HepG2 (cell line): ENCODE data around the gene KIF3C. TPM values are rescaled to one million over a fixed set of nuclear protein-coding genes. Genes with fewer than 3 reads are reported as not detected.

Source experiments
- HDAC6 ChIP-seq: fragments of 200-600 bp; sonication (generic); IDR thresholded peaks from 2 replicates; pipeline ENCODE4 v1.7.0; 2017; ENCODE audit warnings: mild to moderate bottlenecking, antibody characterized with exemption, low read length, low read depth
- HOXA7 ChIP-seq: sonication (generic); formaldehyde crosslinking; IDR thresholded peaks from 2 replicates; pipeline ENCODE4 v1.8.1; 2022; ENCODE audit warnings: mild to moderate bottlenecking, missing genetic modification reagents, moderate library complexity
- IKZF1 ChIP-seq: fragments of 450-650 bp; IDR thresholded peaks from 2 replicates; pipeline ENCODE4 v1.7.1; 2016
- NR1H2 ChIP-seq: sonication (generic); formaldehyde crosslinking; IDR thresholded peaks from 2 replicates; pipeline ENCODE4 v1.8.1; 2022; ENCODE audit warnings: low read depth, missing genetic modification reagents, borderline replicate concordance
- SNAPC4 ChIP-seq: sonication (generic); formaldehyde crosslinking; IDR thresholded peaks from 2 replicates; pipeline ENCODE4 v1.4.0; 2020; ENCODE audit warnings: mild to moderate bottlenecking, missing genetic modification reagents
- SSRP1 ChIP-seq: IDR thresholded peaks from 2 replicates; pipeline ENCODE4 v1.6.1; 2016; ENCODE audit warnings: control low read depth
- ZMAT5 ChIP-seq: sonication (generic); formaldehyde crosslinking; IDR thresholded peaks from 2 replicates; pipeline ENCODE4 v1.5.0; 2020; ENCODE audit warnings: mild to moderate bottlenecking, low read depth, missing genetic modification reagents, borderline replicate concordance
- ZNF687 ChIP-seq: sonication (generic); formaldehyde crosslinking; IDR thresholded peaks from 2 replicates; pipeline ENCODE4 v1.5.1; 2020; ENCODE audit warnings: mild to moderate bottlenecking, missing genetic modification reagents, moderate library complexity
- ZNF839 ChIP-seq: sonication (generic); formaldehyde crosslinking; IDR thresholded peaks from 2 replicates; pipeline ENCODE4 v1.4.0; 2020; ENCODE audit warnings: missing genetic modification reagents, mild to moderate bottlenecking, borderline replicate concordance
- polyA plus RNA-seq, 8 experiments: library from polyadenylated mRNA; depleted of rRNA in 3 of 8; stranded (reverse) in 7 of 8; unstranded in 1 of 8; fragments of >200 nt; fragmentation: Illumina TruSeq in 4 of 8; extraction: Trizol in 4 of 8; gene quantifications; 2 replicates each; pipeline versions ENCODE4 v1.2.1 to v1.2.3, GENCODE V29; 2011 to 2016; ENCODE audit warnings: low read depth in 4 of 8, missing spikeins in 1 of 8, mixed read lengths in 1 of 8; ENCODE audit not compliant: insufficient read depth in 1 of 8
- total RNA-seq, 5 experiments: library from RNA; depleted of rRNA; stranded (reverse); fragments of >200 nt; fragmentation: Illumina TruSeq; extraction: Trizol; gene quantifications; 2 replicates each; pipeline ENCODE4 v1.2.3, GENCODE V29; 2016; ENCODE audit warnings: low read depth in 1 of 5
- TF ChIP-seq, protein P1 (sequence below), 2 experiments: sonication (generic) in 1 of 2; formaldehyde crosslinking in 1 of 2; IDR thresholded peaks; 2 replicates each; pipeline versions ENCODE4 v1.4.0 to v1.6.1; 2016 to 2020; ENCODE audit warnings: borderline replicate concordance in 1 of 2, low read depth in 1 of 2, mild to moderate bottlenecking in 1 of 2, missing genetic modification reagents in 1 of 2
- TF ChIP-seq, protein P2 (sequence below): IDR thresholded peaks from 2 replicates; pipeline ENCODE4 v1.6.1; 2016; ENCODE audit warnings: missing compliant biosample characterization, missing genetic modification reagents, borderline replicate concordance

The KIF3C gene
- total and polyA plus RNA-seq, 2 of the 13 experiments (the other 11 are each of a cell fraction or from before 2014, with no cell fraction given) = 3.6 to 4.9 TPM

DNA sequence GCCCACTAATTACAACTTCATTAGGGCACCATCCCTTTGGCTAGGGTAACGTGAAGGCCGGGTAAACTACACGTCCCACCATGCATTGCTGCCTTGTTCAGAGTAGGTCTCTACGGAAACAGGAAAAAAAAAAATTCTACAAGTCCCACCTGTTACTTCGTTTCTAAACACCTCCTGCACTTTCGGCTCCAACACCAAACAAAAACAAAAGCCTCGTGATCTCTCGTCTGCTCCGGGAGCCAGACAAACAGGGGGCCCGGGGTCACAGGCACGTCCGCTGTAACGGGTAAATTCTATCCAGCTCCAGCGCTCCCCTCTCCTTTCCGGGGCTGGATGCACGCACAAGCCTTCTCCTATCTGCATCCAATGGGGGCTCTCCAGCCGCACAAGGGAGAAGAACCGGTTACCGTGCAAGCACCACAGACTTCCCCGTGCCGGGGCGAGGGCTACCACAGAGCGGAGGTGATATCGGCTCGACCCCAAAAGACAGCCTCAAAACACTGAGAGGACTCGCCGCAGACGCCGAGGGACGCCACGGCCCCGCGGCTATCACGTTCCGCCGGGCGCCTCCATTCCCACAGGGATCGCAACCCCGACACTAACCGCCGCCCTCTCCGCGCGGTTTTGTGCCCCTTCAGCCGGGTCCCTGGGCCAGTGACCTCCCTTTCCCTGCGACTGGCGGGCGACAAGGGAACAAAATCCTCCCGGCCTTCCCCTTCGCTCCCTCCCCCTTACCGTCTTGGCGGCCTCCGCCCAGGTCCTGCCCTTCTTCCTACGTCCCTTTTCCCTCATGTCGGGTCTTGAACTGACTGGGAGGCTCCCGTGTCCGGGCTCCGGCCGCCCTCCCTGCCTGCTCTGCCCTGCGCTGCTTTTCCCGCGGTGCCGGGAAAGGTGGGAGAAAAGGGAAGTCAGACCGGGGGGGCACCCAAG lies 104.6 kb downstream of the KIF3C start (continued):
- TF ChIP-seq SNAPC4 (CRISPR knock-in tag) (peak; percentile 81; the same call in 1 of the 2 replicates), ZNF839 (CRISPR knock-in tag) (no peak), IKZF1 (no peak), HOXA7 (no peak), ZMAT5 (CRISPR knock-in tag) (no peak), NR1H2 (CRISPR knock-in tag) (no peak), SSRP1 (CRISPR knock-in tag) (no peak), HDAC6 (no peak), ZNF687 (CRISPR knock-in tag) (peak; percentile 70; the same call in 1 of the 2 replicates)
- TF ChIP-seq, protein P1, sequence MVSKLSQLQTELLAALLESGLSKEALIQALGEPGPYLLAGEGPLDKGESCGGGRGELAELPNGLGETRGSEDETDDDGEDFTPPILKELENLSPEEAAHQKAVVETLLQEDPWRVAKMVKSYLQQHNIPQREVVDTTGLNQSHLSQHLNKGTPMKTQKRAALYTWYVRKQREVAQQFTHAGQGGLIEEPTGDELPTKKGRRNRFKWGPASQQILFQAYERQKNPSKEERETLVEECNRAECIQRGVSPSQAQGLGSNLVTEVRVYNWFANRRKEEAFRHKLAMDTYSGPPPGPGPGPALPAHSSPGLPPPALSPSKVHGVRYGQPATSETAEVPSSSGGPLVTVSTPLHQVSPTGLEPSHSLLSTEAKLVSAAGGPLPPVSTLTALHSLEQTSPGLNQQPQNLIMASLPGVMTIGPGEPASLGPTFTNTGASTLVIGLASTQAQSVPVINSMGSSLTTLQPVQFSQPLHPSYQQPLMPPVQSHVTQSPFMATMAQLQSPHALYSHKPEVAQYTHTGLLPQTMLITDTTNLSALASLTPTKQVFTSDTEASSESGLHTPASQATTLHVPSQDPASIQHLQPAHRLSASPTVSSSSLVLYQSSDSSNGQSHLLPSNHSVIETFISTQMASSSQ (IDR thresholded peaks at IDR 0.05; ENCODE audit: low read depth) = no peak
- TF ChIP-seq, protein P1 (CRISPR knock-in tag; IDR thresholded peaks at IDR 0.05; ENCODE audit: borderline replicate concordance) = no peak
- TF ChIP-seq, protein P2, sequence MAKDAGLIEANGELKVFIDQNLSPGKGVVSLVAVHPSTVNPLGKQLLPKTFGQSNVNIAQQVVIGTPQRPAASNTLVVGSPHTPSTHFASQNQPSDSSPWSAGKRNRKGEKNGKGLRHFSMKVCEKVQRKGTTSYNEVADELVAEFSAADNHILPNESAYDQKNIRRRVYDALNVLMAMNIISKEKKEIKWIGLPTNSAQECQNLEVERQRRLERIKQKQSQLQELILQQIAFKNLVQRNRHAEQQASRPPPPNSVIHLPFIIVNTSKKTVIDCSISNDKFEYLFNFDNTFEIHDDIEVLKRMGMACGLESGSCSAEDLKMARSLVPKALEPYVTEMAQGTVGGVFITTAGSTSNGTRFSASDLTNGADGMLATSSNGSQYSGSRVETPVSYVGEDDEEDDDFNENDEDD (CRISPR knock-in tag) = no peak
